ENCODE data around the gene RBM18. TPM values are rescaled to one million over a fixed set of nuclear protein-coding genes. Genes with fewer than 3 reads are reported as not detected.

The RBM18 gene
- total RNA-seq, 3 donors from 2014 or later (not counting 1 experiment from before 2014, with no cell fraction given) = 24.9 to 30.9 (median 29.7) TPM

DNA sequence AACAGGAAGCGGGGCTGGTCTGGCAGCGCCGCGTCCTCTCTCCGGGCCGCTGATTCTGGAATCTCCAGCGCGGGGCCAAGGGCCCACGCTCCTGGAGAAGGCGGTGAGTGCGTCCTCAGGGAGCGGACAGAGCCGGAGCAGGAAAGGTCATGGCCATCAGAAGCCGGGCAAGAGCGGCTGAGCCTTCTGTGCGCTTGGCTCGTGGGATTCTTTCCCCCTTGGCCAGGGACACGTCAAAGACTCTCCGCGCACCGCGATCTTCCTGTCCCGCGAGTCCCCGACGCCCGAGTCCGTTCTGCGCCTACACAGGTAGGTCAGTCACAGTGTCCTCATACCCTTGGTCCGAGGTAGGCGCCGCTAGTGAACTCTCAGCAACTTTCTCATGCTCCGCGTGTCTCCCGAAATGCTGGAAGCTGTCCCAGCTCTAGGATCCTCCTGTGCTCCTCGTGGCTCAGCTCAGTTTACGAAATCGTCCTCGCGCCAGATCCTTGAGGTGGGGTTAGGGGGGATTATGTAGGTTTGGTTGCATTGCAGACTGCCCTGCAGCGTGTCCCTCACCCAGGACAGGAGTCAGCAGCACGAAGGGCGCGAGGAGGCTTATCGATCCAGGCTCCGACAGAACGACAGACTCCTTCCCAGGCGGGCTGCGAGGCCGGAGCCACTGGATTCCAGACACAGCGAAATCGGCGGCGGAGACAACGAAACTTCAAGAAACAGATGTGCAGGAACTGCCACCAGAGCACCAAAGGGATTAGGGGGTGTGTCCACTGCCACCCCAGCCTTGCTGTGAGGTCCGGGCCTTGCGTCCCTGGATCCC lies 44.6 kb downstream of the RBM18 start:
- no peak overlapping the region for H3K27ac ChIP-seq (ENCODE audit: low read length)
- DNase-seq (no peak), ATAC-seq (no peak)
- no peaks in the 10 kb centered on the region for H3K9me3 ChIP-seq (ENCODE audit: control insufficient read depth, insufficient read depth, low read length)
- intact Hi-C loops (cut with micrococcal nuclease) = no loop called here
- H3K4me3 ChIP-seq (ENCODE audit: low read length) = no peak overlapping the region
- Mint-ChIP-seq H3K9me3 (no peaks in the 10 kb centered on the region), H3K27me3 (ENCODE audit: low read depth in 2 of 2) (peaks cover 77 to 84% of the 10 kb centered on the region in 2 donors), H3K27ac (no peak overlapping the region), H3K4me1 (peaks cover 18 to 25% of the 10 kb centered on the region in 2 donors), H3K36me3 (no peaks in the 10 kb centered on the region), H3K4me3 (no peak overlapping the region)
- WGBS (ENCODE audit: insufficient coverage) = 41% methylated on average over 57 of the region's 57 CpGs
- no peak for TF ChIP-seq CTCF (IDR thresholded peaks at IDR 0.05)
- H3K27me3 ChIP-seq (ENCODE audit: control insufficient read depth, insufficient read depth, low read length) = peaks cover 32% of the 10 kb centered on the region
- peaks cover 18% of the 10 kb centered on the region for H3K4me1 ChIP-seq (ENCODE audit: control insufficient read depth, insufficient read depth, low read length)
- no peaks in the 10 kb centered on the region for H3K36me3 ChIP-seq (ENCODE audit: control insufficient read depth, insufficient read depth, low read length)

DNA sequence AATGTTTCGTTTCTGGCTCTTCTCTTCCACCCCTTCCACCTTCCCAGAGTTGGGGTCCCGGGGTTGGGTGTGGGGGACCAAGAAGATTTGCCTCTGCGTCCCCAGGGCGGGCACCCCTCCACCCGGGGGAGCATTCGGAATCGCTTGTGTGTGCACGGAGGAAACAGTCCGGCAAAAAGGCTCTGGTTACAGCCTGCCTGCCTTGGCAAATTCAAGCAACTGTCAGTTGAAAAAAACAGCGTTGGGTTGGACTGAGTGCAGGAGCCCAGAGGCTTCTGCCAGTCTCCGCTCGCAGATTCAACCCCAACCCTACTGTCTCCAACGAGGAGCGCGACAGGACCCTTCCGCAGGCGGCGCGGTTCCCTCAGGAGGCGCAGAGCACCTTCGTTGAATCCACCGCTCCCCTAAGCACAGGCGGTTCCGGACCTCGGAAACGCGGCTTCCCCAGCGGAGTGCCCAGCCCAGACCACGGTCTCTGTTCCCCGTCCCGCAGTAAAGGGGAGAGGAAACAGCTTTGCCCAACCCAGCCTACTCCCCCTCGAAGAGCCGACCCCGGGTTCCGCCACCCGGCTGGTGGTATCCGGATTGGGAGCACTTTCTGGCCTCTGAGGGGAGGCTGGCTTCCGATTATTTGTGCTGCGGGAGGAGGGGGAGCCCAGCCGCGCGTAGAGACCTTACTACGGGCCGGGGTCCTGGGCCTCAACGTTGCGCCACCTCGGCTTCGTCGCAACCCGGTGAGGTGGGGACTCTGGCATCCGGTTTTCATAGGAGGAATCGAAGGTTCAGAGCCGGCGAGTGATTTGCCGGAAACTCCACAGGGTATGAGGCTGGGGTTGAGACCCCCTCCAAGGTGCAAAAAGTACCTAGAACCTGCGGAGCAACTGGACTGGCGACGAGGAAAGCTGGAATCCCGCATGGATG lies 45.4 kb downstream of the RBM18 start:
- WGBS (ENCODE audit: insufficient coverage) = under 1% methylated on average over 57 of the region's 59 CpGs
- H3K4me3 ChIP-seq (ENCODE audit: low read length) = no peak overlapping the region
- Mint-ChIP-seq H3K9me3 (no peaks in the 10 kb centered on the region), H3K36me3 (no peaks in the 10 kb centered on the region), H3K27ac (no peak overlapping the region), H3K4me3 (peak overlapping the region; percentile 55), H3K4me1 (peaks cover 22 to 24% of the 10 kb centered on the region in 2 donors), H3K27me3 (ENCODE audit: low read depth in 2 of 2) (peaks cover 79 to 84% of the 10 kb centered on the region in 2 donors)
- no peak for TF ChIP-seq CTCF (IDR thresholded peaks at IDR 0.05)
- H3K27ac ChIP-seq (ENCODE audit: low read length) = no peak overlapping the region
- peaks cover 36% of the 10 kb centered on the region for H3K27me3 ChIP-seq (ENCODE audit: control insufficient read depth, insufficient read depth, low read length)
- H3K36me3 ChIP-seq (ENCODE audit: control insufficient read depth, insufficient read depth, low read length) = no peaks in the 10 kb centered on the region
- ATAC-seq = no peak
- intact Hi-C loops (cut with micrococcal nuclease) = no loop called here
- peak in 1 of 2 donors; percentile 11 for DNase-seq
- H3K4me1 ChIP-seq (ENCODE audit: control insufficient read depth, insufficient read depth, low read length) = peaks cover 20% of the 10 kb centered on the region
- no peaks in the 10 kb centered on the region for H3K9me3 ChIP-seq (ENCODE audit: control insufficient read depth, insufficient read depth, low read length)

GRCh38 chr9:122218071-122218934 lies 46.3 kb downstream of the RBM18 start:
- no peak for ATAC-seq
- Histone ChIP-seq H3K4me3 (ENCODE audit: low read length) (no peak overlapping the region), H3K4me1 (ENCODE audit: control insufficient read depth, insufficient read depth, low read length) (peaks cover 26% of the 10 kb centered on the region), H3K27me3 (ENCODE audit: control insufficient read depth, insufficient read depth, low read length) (peaks cover 40% of the 10 kb centered on the region), H3K27ac (ENCODE audit: low read length) (no peak overlapping the region), H3K9me3 (ENCODE audit: control insufficient read depth, insufficient read depth, low read length) (no peaks in the 10 kb centered on the region), H3K36me3 (ENCODE audit: control insufficient read depth, insufficient read depth, low read length) (no peaks in the 10 kb centered on the region)
- intact Hi-C loops (cut with micrococcal nuclease) = no loop called here
- DNase-seq = no peak
- Mint-ChIP-seq H3K27me3 (ENCODE audit: low read depth in 2 of 2) (peaks cover 77 to 81% of the 10 kb centered on the region in 2 donors), H3K4me1 (peaks cover 22 to 27% of the 10 kb centered on the region in 2 donors), H3K27ac (no peak overlapping the region), H3K36me3 (no peaks in the 10 kb centered on the region), H3K4me3 (no peak overlapping the region), H3K9me3 (no peaks in the 10 kb centered on the region)
- no peak for TF ChIP-seq CTCF (IDR thresholded peaks at IDR 0.05)
- WGBS (ENCODE audit: insufficient coverage) = 26% methylated on average over 11 of the region's 11 CpGs

All from natural killer cell (primary cell).